ENCODE measurements around the gene PLXNC1.

Gene PLXNC1

GRCh38 chr12:94163850-94164249 lies 15.5 kb downstream of the PLXNC1 start:
- DNase-seq (ENCODE audit: low read depth in 1 of 2, low spot score in 1 of 2) = no peak
- Histone ChIP-seq H3K27me3 (ENCODE audit: insufficient read depth, poor library complexity, severe bottlenecking) (no peaks in the 10 kb centered on the region), H3K27ac (replicated peaks) (no peak overlapping the region), H3K4me3 (replicated peaks; ENCODE audit: insufficient read depth, low read length) (no peak overlapping the region)
- TF ChIP-seq SPI1 (IDR thresholded peaks at IDR 0.05; ENCODE audit: borderline replicate concordance, low read depth) = no peak
- TF ChIP-seq CTCF (IDR thresholded peaks at IDR 0.05; ENCODE audit: insufficient read depth, low read length) = no peak
- TF ChIP-seq GABPA (IDR thresholded peaks at IDR 0.05; ENCODE audit: low read depth) = no peak
- no peak for TF ChIP-seq POLR2AphosphoS5 (IDR thresholded peaks at IDR 0.05; ENCODE audit: low read depth)
- TF ChIP-seq REST (IDR thresholded peaks at IDR 0.05; ENCODE audit: insufficient replicate concordance, low read depth) = no peak

DNA sequence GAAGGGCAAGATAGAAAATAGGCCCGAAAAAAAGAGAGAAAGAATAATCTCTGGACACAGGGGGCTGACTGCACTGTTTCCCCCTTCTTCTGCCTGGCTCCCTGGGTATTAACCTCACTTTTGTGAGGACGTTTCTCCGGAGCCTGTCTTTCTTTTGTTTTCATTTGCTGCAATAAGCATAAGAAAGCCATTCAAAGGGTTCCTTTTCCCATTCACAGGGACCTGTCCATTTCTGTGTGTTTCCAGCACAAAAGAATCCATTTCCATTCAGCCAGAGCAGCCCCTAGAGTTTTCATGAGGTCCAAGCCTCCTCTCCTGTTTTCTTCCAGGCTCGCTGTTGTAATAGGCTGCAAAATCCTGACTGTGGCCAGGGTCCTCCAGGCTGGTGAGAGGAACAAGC lies 16.8 kb downstream of the PLXNC1 start:
- TF ChIP-seq SPI1 (IDR thresholded peaks at IDR 0.05; ENCODE audit: borderline replicate concordance, low read depth) = no peak
- TF ChIP-seq POLR2AphosphoS5 (IDR thresholded peaks at IDR 0.05; ENCODE audit: low read depth) = no peak
- TF ChIP-seq GABPA (IDR thresholded peaks at IDR 0.05; ENCODE audit: low read depth) = no peak
- TF ChIP-seq CTCF (IDR thresholded peaks at IDR 0.05; ENCODE audit: insufficient read depth, low read length) = no peak
- TF ChIP-seq REST (IDR thresholded peaks at IDR 0.05; ENCODE audit: insufficient replicate concordance, low read depth) = no peak
- Histone ChIP-seq H3K4me3 (replicated peaks; ENCODE audit: insufficient read depth, low read length) (no peak overlapping the region), H3K27me3 (ENCODE audit: insufficient read depth, poor library complexity, severe bottlenecking) (no peaks in the 10 kb centered on the region), H3K27ac (replicated peaks) (no peak overlapping the region)
- DNase-seq (ENCODE audit: low read depth in 1 of 2, low spot score in 1 of 2) = no peak

- TF ChIP-seq POLR2AphosphoS5 (IDR thresholded peaks at IDR 0.05; ENCODE audit: low read depth) = no peak
- TF ChIP-seq GABPA (IDR thresholded peaks at IDR 0.05; ENCODE audit: low read depth) = no peak
- TF ChIP-seq SPI1 (IDR thresholded peaks at IDR 0.05; ENCODE audit: borderline replicate concordance, low read depth) = no peak
- TF ChIP-seq CTCF (IDR thresholded peaks at IDR 0.05; ENCODE audit: insufficient read depth, low read length) = no peak
- no peak for TF ChIP-seq REST (IDR thresholded peaks at IDR 0.05; ENCODE audit: insufficient replicate concordance, low read depth)
- Histone ChIP-seq H3K4me3 (replicated peaks; ENCODE audit: insufficient read depth, low read length) (no peak overlapping the region), H3K27me3 (ENCODE audit: insufficient read depth, poor library complexity, severe bottlenecking) (no peaks in the 10 kb centered on the region)
Observed at GRCh38 chr12:94165670-94166364, 17.4 kb downstream of the PLXNC1 start.

More at GRCh38 chr12:94165670-94166364, 17.4 kb downstream of the PLXNC1 start:
- no peak overlapping the region for H3K27ac ChIP-seq (replicated peaks)
- DNase-seq (ENCODE audit: low read depth in 1 of 2, low spot score in 1 of 2) = no peak

All from HL-60 (cell line).